EH (cell line): ENCODE measurements around the gene MRPS27.

ENCODE experiments used
- DNase-seq: peaks from one replicate; pipeline ENCODE4 v3.0.0-alpha.2; 2015; ENCODE audit warnings: low read depth

The MRPS27 gene

GRCh38 chr5:72232838-72233237 is 87.2 kb downstream of the MRPS27 start:
- no peak for DNase-seq

- DNase-seq, result no peak
Measured at GRCh38 chr5:72231991-72232703, 87.9 kb downstream of the MRPS27 start.

- DNase-seq, result no peak
Measured at GRCh38 chr5:72228960-72229359, 91.1 kb downstream of the MRPS27 start.

DNA sequence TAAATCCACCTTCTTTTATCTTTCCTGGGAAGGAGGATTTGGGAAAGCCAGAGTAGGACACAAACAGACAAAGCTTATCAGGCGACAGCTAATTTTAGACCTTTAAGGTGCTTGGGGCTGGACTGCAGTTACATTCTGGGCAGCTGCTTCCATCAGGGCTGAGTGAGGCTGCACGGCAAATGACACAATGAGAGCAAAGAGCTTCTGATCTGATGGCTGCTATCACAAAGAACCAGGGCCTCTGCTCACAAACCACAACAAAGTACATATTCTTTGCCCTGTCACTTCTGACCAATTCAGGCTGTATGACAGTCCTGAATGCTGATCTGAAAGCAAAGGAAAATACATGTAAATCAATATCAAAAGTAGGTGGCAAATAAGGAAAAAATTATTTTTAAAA is 93.1 kb downstream of the MRPS27 start:
- no peak for DNase-seq

DNA sequence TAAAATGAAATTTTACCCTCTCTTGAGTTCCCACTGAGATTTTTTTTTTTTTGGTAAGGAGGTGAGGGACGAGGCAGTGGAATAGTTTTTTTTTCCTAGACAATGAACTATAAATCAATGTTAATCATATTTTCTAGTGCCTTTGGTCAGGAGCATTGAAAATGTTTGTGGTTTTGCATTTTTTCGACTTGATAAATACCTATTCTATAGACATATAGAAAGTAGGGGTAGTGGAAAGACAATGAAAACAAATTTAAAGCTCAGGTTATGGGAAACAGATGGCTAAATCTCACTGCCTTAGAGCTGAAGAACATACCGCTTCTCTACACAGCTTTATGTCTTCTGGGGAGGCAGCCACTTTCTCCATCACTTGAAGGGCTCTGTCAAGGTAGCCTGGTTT is 94.3 kb downstream of the MRPS27 start:
- DNase-seq, result no peak

DNA sequence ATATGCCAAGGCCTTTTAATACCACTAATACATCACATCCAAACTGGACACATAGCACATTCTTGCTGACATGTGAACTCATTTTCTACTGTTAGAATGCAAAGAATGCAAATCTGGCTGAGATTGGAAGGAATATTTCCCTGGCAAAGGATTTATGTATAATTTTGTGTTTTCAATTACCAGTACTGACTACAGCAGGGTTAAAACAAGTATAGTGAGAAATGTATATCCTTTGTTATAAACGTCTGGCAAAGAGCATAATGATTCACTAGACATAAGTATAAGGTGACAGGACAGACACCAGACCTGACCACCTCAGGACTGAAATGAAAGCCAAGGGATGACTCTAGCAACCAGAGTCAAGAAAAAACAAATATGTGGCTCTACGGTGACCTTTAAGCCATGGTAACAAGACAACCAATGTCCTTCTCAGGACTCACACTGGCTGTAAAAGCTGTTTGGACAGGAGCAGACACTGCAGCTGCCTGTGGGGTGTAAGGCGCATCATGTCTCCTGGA is 95.0 kb downstream of the MRPS27 start:
- DNase-seq, result peak; percentile 78

DNA sequence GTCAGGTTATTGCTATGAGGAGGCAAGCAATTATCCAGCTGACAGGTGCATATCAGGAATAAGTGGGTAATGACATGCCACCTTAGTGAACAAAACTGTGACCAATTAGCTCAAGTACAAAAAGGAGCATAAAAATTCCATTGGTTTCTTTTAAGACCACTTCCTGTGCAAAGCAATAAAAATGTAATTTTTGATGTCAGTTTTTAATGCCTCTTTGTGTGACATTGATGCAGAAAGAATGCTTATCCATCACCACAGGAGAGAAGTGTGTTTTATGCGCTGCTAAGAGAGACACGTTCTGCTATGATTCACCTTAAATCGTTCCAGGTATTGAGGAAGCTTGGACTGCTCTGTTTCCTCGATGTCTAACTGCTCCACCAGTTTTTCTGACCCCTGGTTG is 96.7 kb downstream of the MRPS27 start:
- no peak for DNase-seq

DNA sequence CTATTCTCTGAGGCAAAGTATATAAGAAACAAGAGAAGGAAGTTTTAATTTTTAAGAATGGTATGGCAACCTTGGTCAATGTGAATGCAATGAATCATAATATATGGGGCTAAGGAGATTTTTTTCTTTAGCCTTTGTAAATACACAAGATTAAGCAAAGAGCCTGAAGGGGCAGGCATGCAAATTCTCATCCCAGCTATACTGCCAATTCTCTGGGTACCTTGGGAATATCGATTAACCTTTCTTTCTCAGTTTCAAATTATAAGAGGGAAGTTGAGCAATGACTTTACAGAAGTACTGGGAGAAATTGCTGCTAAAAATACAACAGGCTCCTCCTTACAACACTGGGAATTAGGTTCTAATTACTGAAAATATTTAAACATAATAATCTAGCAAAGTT is 97.5 kb downstream of the MRPS27 start:
- no peak for DNase-seq

DNA sequence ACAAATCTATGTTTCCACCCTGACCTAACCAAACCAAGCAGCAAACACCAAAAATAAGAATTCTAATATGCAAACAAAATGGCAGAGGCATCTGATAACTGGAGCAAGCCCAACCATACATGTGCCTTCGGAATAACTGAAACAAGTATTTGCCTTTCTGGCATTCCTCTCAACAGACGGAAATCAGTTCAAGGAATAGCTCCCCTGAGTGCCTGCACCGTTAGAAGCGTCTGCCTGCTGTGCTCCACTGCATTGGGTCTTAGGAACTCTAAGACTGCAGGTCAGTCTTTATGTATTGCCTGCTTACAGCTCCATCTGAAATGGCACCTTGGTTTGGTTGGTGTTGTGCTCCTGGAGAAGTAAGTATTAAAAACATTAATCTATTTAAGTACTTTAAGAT is 98.5 kb downstream of the MRPS27 start:
- DNase-seq, result no peak

- no peak for DNase-seq
Measured at GRCh38 chr5:72221099-72221498, 98.9 kb downstream of the MRPS27 start.

DNA sequence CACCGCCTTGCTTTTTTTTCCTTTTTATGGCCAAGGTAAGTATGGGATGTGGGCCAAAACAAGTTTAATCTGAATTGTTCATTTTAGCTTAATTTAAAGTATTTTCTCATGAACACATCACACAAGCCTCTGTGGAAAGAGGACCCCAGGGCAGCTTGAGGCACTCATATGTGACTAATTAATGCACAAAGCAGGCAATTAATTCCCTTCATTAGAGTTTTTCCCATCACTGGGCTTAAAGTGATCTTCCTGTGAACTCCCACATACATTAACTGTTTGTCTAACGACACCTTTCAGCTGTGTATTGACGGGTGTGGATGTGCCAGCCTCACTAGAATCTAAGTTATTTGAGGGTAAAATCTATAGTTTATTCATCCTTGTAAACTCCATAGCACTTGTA is 103.3 kb downstream of the MRPS27 start:
- DNase-seq, result no peak

DNA sequence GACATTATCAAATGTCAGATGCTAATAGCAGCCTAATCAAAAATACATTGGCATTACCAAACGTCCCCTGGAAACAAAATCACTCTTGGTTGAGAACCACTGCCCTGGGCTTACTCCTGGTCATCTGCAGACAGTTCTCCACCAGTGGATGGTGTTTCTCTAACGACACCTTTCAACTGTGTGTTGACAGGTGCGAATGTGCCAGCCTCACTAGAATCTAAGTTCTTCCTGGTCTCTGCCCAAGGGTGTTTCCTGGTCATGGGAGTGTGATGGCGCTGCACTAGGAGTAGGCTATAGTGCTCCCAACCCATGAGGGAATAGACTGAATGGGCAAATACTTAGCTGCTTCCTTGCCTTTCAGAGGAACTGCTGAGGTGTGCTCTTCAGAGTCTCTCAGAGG is 105.9 kb downstream of the MRPS27 start:
- no peak for DNase-seq

GRCh38 chr5:72213482-72213881 is 106.6 kb downstream of the MRPS27 start:
- no peak for DNase-seq

DNA sequence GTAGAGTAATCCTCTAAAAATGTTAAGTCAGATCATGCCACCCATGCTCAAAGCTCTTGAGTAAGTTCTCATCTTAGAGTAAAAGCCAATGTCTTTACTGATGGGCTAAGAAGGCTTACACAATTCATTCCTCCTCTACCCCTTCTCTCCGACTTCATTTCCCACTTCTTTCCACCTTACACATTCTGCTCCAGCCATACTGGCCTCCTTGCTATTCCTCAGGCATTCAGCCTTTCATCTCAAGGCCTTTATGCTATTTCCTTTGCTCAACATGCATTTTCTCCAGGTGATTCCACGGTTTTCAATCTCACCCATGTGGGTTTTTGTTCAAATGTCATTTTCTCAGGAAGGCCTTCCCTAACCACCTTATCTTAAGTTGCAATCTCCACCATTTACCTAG is 107.9 kb downstream of the MRPS27 start:
- DNase-seq, result peak; percentile 22

DNA sequence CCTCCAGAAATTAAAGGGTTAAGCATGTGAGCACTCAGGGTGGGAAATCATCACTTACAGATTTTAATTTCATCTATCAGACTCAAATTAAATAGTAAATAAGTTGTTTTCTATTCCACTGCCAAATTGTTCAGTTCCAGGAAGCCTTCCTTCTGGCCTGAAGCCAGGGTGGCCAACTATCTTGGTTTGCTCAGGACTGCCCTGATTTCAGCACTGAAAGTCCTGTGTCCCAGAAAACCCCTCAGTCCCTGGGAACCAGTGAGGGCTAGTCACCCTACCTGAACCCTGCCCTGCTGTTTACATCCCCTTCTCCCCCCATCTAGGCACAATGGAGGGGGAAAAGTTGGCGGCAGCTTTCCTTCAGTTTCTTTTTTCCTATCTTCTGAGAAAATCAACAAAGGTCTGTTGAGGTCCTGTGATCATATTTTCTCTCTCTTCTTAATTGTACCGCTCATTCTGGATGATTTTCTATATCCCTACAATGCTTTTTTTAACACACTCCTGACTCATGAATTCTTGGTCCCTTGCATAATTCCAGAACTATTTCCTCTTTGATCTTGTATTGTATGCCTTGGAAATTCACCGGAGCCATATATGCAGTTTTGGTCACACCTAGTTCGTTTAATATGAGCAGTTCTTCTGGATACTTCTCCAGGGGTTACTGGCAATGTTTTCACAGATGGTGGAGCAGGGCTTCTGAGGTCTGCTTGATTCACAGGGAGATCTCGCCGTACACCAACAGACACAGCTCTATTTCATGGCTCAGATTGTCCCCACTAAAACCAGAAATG is 109.0 kb downstream of the MRPS27 start:
- DNase-seq, result peak; percentile 86

DNA sequence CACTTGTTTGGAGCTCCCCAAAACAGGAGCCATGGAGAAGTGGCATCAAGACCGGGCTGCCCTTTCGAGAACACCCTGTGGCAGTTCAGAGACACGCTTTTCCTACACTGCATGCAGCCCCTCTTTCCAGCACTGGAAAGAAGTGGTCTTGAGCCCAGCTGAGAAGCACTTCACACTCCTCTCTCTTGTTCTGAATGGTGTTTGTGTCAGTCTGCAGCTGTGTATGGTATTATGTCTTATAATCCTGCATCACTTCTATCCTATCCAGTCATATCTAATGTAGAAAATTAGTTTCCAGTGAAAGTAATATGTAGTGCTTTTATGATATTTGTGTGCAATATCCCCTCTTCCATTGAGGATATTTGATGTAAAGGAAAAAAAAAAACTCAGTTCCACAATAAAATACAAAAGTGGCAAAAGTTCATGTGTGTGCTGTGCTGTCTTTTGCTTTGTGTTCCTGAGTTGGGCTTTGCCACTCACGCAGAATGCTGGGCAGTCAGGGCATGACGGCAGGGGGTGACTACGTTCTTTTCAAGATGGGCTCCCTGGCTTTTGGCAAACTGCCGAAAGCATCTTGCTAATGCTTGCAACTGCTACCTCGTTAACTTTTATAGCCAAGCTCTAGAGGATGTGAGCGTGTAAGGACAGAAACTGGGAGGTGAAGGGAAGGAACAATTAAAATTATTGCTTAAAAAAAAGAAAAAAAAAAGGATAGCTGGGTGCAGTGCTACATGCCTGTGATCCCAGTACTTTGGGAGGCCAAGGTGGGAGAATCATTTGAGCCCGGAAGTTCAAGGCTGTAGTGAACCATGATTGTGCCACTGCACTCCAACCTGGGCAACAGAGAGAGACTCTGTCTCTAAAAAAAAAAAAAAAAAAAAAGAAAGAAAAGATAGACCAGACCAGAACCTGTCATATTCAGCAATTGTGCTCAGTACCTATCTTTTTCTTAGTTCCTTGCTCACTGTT is 110.6 kb downstream of the MRPS27 start:
- peak; percentile 84 for DNase-seq

GRCh38 chr5:72208324-72208926 is 111.6 kb downstream of the MRPS27 start:
- no peak for DNase-seq

DNA sequence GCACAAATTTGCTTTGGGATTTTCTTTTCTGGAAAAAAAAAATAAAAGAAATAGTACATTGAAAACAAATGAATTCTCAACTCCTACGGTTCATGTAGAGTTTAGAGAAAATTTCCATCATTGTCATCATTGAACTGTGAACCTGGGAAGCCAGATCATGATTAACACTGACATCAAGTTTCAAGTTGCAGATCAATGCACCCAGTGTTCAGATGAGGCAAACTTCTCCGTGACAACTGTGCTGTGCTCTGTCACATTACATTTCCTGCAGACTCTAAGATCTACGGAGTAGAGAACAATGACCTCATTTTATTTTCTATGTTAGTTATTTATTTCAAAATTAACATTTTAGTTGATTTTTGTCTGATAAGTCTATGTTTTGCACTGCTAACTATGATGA is 113.0 kb downstream of the MRPS27 start:
- no peak for DNase-seq

- DNase-seq, result no peak
Measured at GRCh38 chr5:72206160-72206559, 113.9 kb downstream of the MRPS27 start.

GRCh38 chr5:72205431-72206009 is 114.5 kb downstream of the MRPS27 start:
- DNase-seq, result peak; percentile 76

- peak; percentile 39 for DNase-seq
Measured at GRCh38 chr5:72204946-72205345, 115.1 kb downstream of the MRPS27 start.
